Large intestine (tissue), 3 donors: ENCODE measurements around the gene FMNL1. TPM values are rescaled to one million over a fixed set of nuclear protein-coding genes. Genes with fewer than 3 reads are reported as not detected.
"Not testable (repeated sequence)": the region's sequence is repeated elsewhere in the genome, so short reads cannot be mapped to it uniquely, and the experiment has no call there.

ENCODE experiments used
- DNase-seq, 2 donors: peaks; one replicate each; pipeline versions ENCODE4 v3.0.0 to v3.0.0-alpha.2; 2013
- H3K27ac ChIP-seq: one replicate; pipeline ENCODE4 v1.5.1; 2013; ENCODE audit warnings: low read length
- H3K27me3 ChIP-seq: 2 replicates; pipeline ENCODE4 v1.6.1; 2013; ENCODE audit warnings: low read length; ENCODE audit not compliant: control insufficient read depth, insufficient read depth
- H3K36me3 ChIP-seq: 2 replicates; pipeline ENCODE4 v1.6.1; 2013; ENCODE audit warnings: low read length; ENCODE audit not compliant: control insufficient read depth, insufficient read depth
- H3K4me1 ChIP-seq: one replicate; pipeline ENCODE4 v1.6.1; 2013; ENCODE audit warnings: low read length; ENCODE audit not compliant: control insufficient read depth, insufficient read depth
- H3K4me3 ChIP-seq: one replicate; pipeline ENCODE4 v1.5.1; 2013; ENCODE audit warnings: low read length
- H3K9me3 ChIP-seq: one replicate; pipeline ENCODE4 v1.6.1; 2013; ENCODE audit warnings: mild to moderate bottlenecking, low read depth, low read length, moderate library complexity; ENCODE audit not compliant: control insufficient read depth
- WGBS: methylation state at CpG from one replicate; pipeline ENCODE4 v1.1.5; 2013; ENCODE audit warnings: low lambda C conversion rate; ENCODE audit not compliant: insufficient coverage; 5-methylcytosine and 5-hydroxymethylcytosine counted together
- polyA plus RNA-seq: library from polyadenylated mRNA; unstranded; fragments of 120-200 nt; gene quantifications from one replicate; pipeline ENCODE4 v1.2.1, GENCODE V29; 2013

FMNL1 gene
- polyA plus RNA-seq, 1 donor: 8.5 TPM

GRCh38 chr17:45195424-45195823 lies 26.3 kb upstream of the FMNL1 start:
- H3K36me3 ChIP-seq: no peaks in the 10 kb centered on the region
- no peaks in the 10 kb centered on the region for H3K9me3 ChIP-seq
- H3K27ac ChIP-seq: no peak overlapping the region
- peaks cover 10% of the 10 kb centered on the region for H3K4me1 ChIP-seq
- H3K27me3 ChIP-seq: no peaks in the 10 kb centered on the region
- DNase-seq: no peak
- no peak overlapping the region for H3K4me3 ChIP-seq

DNA sequence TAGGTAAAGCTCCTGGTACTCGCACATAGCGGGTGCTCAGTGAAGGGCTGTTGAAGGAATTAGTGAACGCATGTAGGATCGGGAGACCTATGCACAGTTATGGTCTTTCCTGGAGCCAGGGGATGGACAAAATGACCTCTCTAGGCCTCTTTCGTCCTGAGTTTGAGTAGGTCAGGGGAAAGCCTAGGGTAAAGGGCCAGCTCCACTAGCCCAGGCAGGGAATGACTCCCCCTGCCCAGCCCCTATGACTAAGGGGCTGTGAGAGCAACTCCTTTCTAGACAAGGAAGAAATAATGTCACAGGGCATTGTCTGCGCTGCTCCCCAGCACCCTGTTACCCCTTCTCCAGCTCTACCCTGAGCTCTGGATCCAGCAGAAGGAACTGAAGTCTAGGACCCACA lies 24.6 kb upstream of the FMNL1 start:
- WGBS: no CpG with 5 or more reads among the region's 6 CpGs
- H3K9me3 ChIP-seq: no peaks in the 10 kb centered on the region
- H3K27ac ChIP-seq: no peak overlapping the region

GRCh38 chr17:45197555-45198334 lies 23.9 kb upstream of the FMNL1 start:
- no peaks in the 10 kb centered on the region for H3K27me3 ChIP-seq
- no peak overlapping the region for H3K27ac ChIP-seq
- no peak overlapping the region for H3K4me3 ChIP-seq
- peak; percentile 83 to 84 for DNase-seq
- H3K4me1 ChIP-seq: peaks cover 5% of the 10 kb centered on the region
- no CpG with 5 or more reads among the region's 16 CpGs for WGBS
- H3K36me3 ChIP-seq: no peaks in the 10 kb centered on the region
- H3K9me3 ChIP-seq: no peaks in the 10 kb centered on the region

More for the DNA sequence above, 24.6 kb upstream of the FMNL1 start:
- no peaks in the 10 kb centered on the region for H3K36me3 ChIP-seq
- H3K27me3 ChIP-seq: no peaks in the 10 kb centered on the region
- no peak for DNase-seq
- H3K4me1 ChIP-seq: peaks cover 5% of the 10 kb centered on the region
- no peak overlapping the region for H3K4me3 ChIP-seq

GRCh38 chr17:45200701-45201100 lies 21.0 kb upstream of the FMNL1 start:
- no CpG with 5 or more reads among the region's 9 CpGs for WGBS
- Histone ChIP-seq H3K27me3 (no peaks in the 10 kb centered on the region), H3K4me3 (no peak overlapping the region), H3K27ac (no peak overlapping the region), H3K36me3 (no peaks in the 10 kb centered on the region), H3K9me3 (no peaks in the 10 kb centered on the region), H3K4me1 (peaks cover 5% of the 10 kb centered on the region)
- no peak for DNase-seq

GRCh38 chr17:45201457-45201856 lies 20.2 kb upstream of the FMNL1 start:
- DNase-seq: no peak
- Histone ChIP-seq H3K36me3 (no peaks in the 10 kb centered on the region), H3K4me1 (peaks cover 5% of the 10 kb centered on the region), H3K9me3 (no peaks in the 10 kb centered on the region), H3K27me3 (no peaks in the 10 kb centered on the region), H3K27ac (no peak overlapping the region), H3K4me3 (no peak overlapping the region)
- no CpG with 5 or more reads among the region's 4 CpGs for WGBS

GRCh38 chr17:45201880-45202279 lies 19.8 kb upstream of the FMNL1 start:
- H3K9me3 ChIP-seq, H3K4me3 ChIP-seq, H3K27me3 ChIP-seq, H3K36me3 ChIP-seq, H3K27ac ChIP-seq, DNase-seq, H3K4me1 ChIP-seq: not testable (repeated sequence)
- WGBS: 90% methylated on average over 2 of the region's 6 CpGs

- Histone ChIP-seq H3K27ac (no peak overlapping the region), H3K4me1 (peaks cover 3% of the 10 kb centered on the region), H3K4me3 (no peak overlapping the region), H3K9me3 (peaks cover 6% of the 10 kb centered on the region), H3K27me3 (peaks cover 38% of the 10 kb centered on the region), H3K36me3 (no peaks in the 10 kb centered on the region)
- no CpG with 5 or more reads among the region's 12 CpGs for WGBS
- peak in 1 of 2 donors; percentile 53 for DNase-seq
Observed at GRCh38 chr17:45218895-45219661, 2.6 kb upstream of the FMNL1 start.

DNA sequence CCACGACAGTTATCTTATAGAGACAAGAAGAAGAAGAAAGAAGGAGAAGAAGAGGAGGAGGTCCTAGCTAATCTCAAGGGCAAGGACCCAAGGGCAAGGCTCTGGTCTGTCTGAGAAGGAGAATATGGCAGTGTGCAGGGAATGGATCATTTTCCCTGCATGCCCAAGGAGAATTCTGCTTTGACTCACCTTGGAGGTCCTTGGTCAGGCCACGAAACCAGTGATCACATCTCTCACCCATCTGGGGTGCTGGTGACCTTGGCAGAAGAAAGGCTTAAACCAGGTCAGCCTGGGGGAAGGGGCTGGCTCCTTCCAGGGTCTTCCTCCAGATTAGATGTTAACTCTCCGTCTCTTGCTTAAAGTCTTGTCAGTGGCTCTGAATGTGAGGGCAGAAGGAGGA lies 1.6 kb upstream of the FMNL1 start:
- Histone ChIP-seq H3K27me3 (peaks cover 48% of the 10 kb centered on the region), H3K9me3 (peaks cover 6% of the 10 kb centered on the region), H3K36me3 (no peaks in the 10 kb centered on the region), H3K27ac (no peak overlapping the region), H3K4me3 (no peak overlapping the region), H3K4me1 (peaks cover 3% of the 10 kb centered on the region)
- 71% methylated on average over 1 of the region's 3 CpGs for WGBS
- DNase-seq: no peak

- Histone ChIP-seq H3K4me3 (no peak overlapping the region), H3K27ac (no peak overlapping the region), H3K36me3 (no peaks in the 10 kb centered on the region), H3K4me1 (peaks cover 3% of the 10 kb centered on the region), H3K27me3 (peaks cover 54% of the 10 kb centered on the region), H3K9me3 (peaks cover 6% of the 10 kb centered on the region)
- no CpG with 5 or more reads among the region's 38 CpGs for WGBS
- DNase-seq: no peak
Observed at GRCh38 chr17:45222014-45222288, 266 bp downstream of the FMNL1 start.

GRCh38 chr17:45222289-45222995 lies 757 bp downstream of the FMNL1 start:
- no peaks in the 10 kb centered on the region for H3K36me3 ChIP-seq
- H3K27ac ChIP-seq: no peak overlapping the region
- no CpG with 5 or more reads among the region's 33 CpGs for WGBS
- H3K9me3 ChIP-seq: peaks cover 6% of the 10 kb centered on the region
- DNase-seq: no peak
- peaks cover 3% of the 10 kb centered on the region for H3K4me1 ChIP-seq
- peaks cover 54% of the 10 kb centered on the region for H3K27me3 ChIP-seq
- peak overlapping the region; percentile 16 for H3K4me3 ChIP-seq
